ENCODE measurements around the gene LRRC7.

DNA sequence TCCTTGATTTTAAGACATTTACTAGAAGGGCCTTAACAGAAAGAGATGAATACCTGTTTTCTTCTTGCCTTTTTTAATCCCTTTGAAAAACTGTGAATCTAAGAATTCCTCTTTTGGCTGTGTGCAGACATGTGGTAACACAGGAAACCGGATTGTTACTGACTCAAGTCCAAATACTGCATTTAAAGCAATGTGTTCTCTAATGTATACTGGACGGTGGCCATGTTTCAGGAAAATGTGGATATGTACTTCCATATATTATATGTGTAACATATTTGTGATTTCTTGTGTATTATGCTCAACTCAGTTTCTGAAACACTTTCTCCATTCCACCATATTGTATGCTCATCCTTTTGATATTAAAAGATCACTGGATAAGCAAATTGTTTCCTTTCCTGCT lies 185.1 kb downstream of the LRRC7 start:
- TF ChIP-seq POLR2AphosphoS5 (IDR thresholded peaks at IDR 0.05; ENCODE audit: low read depth, low read length) (no peak), MXI1 (IDR thresholded peaks at IDR 0.05; ENCODE audit: low read depth, low read length) (no peak), RFX5 (IDR thresholded peaks at IDR 0.05; ENCODE audit: low read length) (no peak), SIN3A (IDR thresholded peaks at IDR 0.05; ENCODE audit: borderline replicate concordance, low read depth, low read length) (no peak), ELF1 (IDR thresholded peaks at IDR 0.05) (no peak), NRF1 (IDR thresholded peaks at IDR 0.05; ENCODE audit: low read depth, low read length) (no peak), EP300 (IDR thresholded peaks at IDR 0.05; ENCODE audit: borderline replicate concordance in 1 of 2, low read depth in 1 of 2, low read length in 1 of 2) (no peak), JUND (IDR thresholded peaks at IDR 0.05) (no peak)
- TF ChIP-seq, protein P1, sequence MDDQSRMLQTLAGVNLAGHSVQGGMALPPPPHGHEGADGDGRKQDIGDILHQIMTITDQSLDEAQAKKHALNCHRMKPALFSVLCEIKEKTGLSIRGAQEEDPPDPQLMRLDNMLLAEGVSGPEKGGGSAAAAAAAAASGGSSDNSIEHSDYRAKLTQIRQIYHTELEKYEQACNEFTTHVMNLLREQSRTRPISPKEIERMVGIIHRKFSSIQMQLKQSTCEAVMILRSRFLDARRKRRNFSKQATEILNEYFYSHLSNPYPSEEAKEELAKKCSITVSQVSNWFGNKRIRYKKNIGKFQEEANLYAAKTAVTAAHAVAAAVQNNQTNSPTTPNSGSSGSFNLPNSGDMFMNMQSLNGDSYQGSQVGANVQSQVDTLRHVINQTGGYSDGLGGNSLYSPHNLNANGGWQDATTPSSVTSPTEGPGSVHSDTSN (IDR thresholded peaks at IDR 0.05) = no peak
- TF ChIP-seq, protein P2, sequence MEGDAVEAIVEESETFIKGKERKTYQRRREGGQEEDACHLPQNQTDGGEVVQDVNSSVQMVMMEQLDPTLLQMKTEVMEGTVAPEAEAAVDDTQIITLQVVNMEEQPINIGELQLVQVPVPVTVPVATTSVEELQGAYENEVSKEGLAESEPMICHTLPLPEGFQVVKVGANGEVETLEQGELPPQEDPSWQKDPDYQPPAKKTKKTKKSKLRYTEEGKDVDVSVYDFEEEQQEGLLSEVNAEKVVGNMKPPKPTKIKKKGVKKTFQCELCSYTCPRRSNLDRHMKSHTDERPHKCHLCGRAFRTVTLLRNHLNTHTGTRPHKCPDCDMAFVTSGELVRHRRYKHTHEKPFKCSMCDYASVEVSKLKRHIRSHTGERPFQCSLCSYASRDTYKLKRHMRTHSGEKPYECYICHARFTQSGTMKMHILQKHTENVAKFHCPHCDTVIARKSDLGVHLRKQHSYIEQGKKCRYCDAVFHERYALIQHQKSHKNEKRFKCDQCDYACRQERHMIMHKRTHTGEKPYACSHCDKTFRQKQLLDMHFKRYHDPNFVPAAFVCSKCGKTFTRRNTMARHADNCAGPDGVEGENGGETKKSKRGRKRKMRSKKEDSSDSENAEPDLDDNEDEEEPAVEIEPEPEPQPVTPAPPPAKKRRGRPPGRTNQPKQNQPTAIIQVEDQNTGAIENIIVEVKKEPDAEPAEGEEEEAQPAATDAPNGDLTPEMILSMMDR (IDR thresholded peaks at IDR 0.05) = no peak
- TF ChIP-seq, protein P3, sequence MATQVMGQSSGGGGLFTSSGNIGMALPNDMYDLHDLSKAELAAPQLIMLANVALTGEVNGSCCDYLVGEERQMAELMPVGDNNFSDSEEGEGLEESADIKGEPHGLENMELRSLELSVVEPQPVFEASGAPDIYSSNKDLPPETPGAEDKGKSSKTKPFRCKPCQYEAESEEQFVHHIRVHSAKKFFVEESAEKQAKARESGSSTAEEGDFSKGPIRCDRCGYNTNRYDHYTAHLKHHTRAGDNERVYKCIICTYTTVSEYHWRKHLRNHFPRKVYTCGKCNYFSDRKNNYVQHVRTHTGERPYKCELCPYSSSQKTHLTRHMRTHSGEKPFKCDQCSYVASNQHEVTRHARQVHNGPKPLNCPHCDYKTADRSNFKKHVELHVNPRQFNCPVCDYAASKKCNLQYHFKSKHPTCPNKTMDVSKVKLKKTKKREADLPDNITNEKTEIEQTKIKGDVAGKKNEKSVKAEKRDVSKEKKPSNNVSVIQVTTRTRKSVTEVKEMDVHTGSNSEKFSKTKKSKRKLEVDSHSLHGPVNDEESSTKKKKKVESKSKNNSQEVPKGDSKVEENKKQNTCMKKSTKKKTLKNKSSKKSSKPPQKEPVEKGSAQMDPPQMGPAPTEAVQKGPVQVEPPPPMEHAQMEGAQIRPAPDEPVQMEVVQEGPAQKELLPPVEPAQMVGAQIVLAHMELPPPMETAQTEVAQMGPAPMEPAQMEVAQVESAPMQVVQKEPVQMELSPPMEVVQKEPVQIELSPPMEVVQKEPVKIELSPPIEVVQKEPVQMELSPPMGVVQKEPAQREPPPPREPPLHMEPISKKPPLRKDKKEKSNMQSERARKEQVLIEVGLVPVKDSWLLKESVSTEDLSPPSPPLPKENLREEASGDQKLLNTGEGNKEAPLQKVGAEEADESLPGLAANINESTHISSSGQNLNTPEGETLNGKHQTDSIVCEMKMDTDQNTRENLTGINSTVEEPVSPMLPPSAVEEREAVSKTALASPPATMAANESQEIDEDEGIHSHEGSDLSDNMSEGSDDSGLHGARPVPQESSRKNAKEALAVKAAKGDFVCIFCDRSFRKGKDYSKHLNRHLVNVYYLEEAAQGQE (IDR thresholded peaks at IDR 0.05; ENCODE audit: low read depth, low read length) = no peak
- TF ChIP-seq, protein P4, sequence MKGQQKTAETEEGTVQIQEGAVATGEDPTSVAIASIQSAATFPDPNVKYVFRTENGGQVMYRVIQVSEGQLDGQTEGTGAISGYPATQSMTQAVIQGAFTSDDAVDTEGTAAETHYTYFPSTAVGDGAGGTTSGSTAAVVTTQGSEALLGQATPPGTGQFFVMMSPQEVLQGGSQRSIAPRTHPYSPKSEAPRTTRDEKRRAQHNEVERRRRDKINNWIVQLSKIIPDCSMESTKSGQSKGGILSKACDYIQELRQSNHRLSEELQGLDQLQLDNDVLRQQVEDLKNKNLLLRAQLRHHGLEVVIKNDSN (IDR thresholded peaks at IDR 0.05; ENCODE audit: borderline replicate concordance, low read depth) = no peak
- TF ChIP-seq, protein P5, sequence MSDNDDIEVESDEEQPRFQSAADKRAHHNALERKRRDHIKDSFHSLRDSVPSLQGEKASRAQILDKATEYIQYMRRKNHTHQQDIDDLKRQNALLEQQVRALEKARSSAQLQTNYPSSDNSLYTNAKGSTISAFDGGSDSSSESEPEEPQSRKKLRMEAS (IDR thresholded peaks at IDR 0.05; ENCODE audit: low read depth) = no peak

Data from SK-N-SH (cell line).